Left colon (tissue), 2 donors: Measurements from ENCODE around the gene NALF2. TPM values are rescaled to one million over a fixed set of nuclear protein-coding genes. Genes with fewer than 3 reads are reported as not detected.

Source experiments
- ATAC-seq: fragments of 200-7000 bp; cut with Tn5 transposase; one replicate; pipeline ENCODE4 v1.9.1; 2020; ENCODE audit warnings: mild to moderate bottlenecking, moderate library complexity
- DNase-seq, 2 donors: peaks; one replicate each; pipeline ENCODE4 v3.0.0-alpha.2; 2020
- intact Hi-C, 2 donors: fragments of 100-400 bp; cut with DNase I in 1 of 2; cut with micrococcal nuclease in 1 of 2; formaldehyde crosslinking; loops; one replicate each; pipeline versions ENCODE4 v1.11.2 to v1.14.0; 2022; cut with DNase I, micrococcal nuclease
- long read RNA-seq: library from polyadenylated mRNA; unstranded; transcript quantifications from one replicate; pipeline ENCODE4 v2.0.0, GENCODE V29; 2021
- total RNA-seq, 2 donors: library from RNA; stranded (reverse); fragmentation: NEBNext Ultra II Directional; extraction: Animal tissue kit (Norgen Biotek cat#: 25700); gene quantifications; one replicate each; pipeline ENCODE4 v1.2.1, GENCODE V29; 2021
- donor health status: DM: no; HTN: no; CAD: no.
- donor health status: DM: yes; HTN: yes; CAD: no.

Gene NALF2
- under 1 TPM; 0.67 to 0.70 TPM for total RNA-seq
- long read RNA-seq: 0 reads

GRCh38 chrX:69503782-69504625 lies at the start of gene NALF2:
NALF2 (plus strand) TSS chrX:69504326; CDS start chrX:69505283, 957 bp downstream.
- intact Hi-C loops: no loop called here
- ATAC-seq (peak; percentile 82), DNase-seq (peak; percentile 37 to 63)

GRCh38 chrX:69457756-69458155 lies 46.4 kb upstream of the NALF2 start:
- ATAC-seq: no peak
- intact Hi-C loops: no loop called here
- no peak for DNase-seq

- DNase-seq (no peak), ATAC-seq (no peak)
- intact Hi-C loops: no loop called here
Observed at GRCh38 chrX:69466546-69466945, 37.6 kb upstream of the NALF2 start.

- ATAC-seq (no peak), DNase-seq (no peak)
- intact Hi-C loops: no loop called here
Observed at GRCh38 chrX:69469975-69470374, 34.2 kb upstream of the NALF2 start.

GRCh38 chrX:69489625-69490024 lies 14.5 kb upstream of the NALF2 start:
- ATAC-seq: no peak
- intact Hi-C loops: no loop called here
- DNase-seq: no peak

- DNase-seq: peak in 1 of 2 donors; percentile 28
- intact Hi-C loops: no loop called here
- peak; percentile 67 for ATAC-seq
Observed at GRCh38 chrX:69493193-69493592, 10.9 kb upstream of the NALF2 start.

- no peak for ATAC-seq
- no peak for DNase-seq
- intact Hi-C loops: no loop called here
Observed at GRCh38 chrX:69493766-69494165, 10.4 kb upstream of the NALF2 start.

GRCh38 chrX:69496183-69496582 lies 7.9 kb upstream of the NALF2 start:
- intact Hi-C loops: no loop called here
- DNase-seq (no peak), ATAC-seq (no peak)

- ATAC-seq: no peak
- intact Hi-C loops: no loop called here
- DNase-seq: no peak
Observed at GRCh38 chrX:69501429-69501828, 2.7 kb upstream of the NALF2 start.

- no peak for DNase-seq
- peak; percentile 45 for ATAC-seq
- intact Hi-C loops: no loop called here
Observed at GRCh38 chrX:69503228-69503781, 821 bp upstream of the NALF2 start.

- intact Hi-C loops: no loop called here
- DNase-seq (no peak), ATAC-seq (no peak)
Observed at GRCh38 chrX:69504626-69505612, 793 bp downstream of the NALF2 start.

- no peak for ATAC-seq
Observed at GRCh38 chrX:69505772-69506616, 1.9 kb downstream of the NALF2 start.

GRCh38 chrX:69506617-69507499 lies 2.7 kb downstream of the NALF2 start:
- ATAC-seq (no peak), DNase-seq (no peak)
- intact Hi-C loops: no loop called here

More at GRCh38 chrX:69505772-69506616, 1.9 kb downstream of the NALF2 start:
- DNase-seq: no peak
- intact Hi-C loops: no loop called here

GRCh38 chrX:69507500-69507789 lies 3.3 kb downstream of the NALF2 start:
- intact Hi-C loops: no loop called here
- ATAC-seq (no peak), DNase-seq (no peak)

GRCh38 chrX:69508610-69509009 lies 4.5 kb downstream of the NALF2 start:
- DNase-seq (no peak), ATAC-seq (no peak)
- intact Hi-C loops: no loop called here

- ATAC-seq: no peak
- no peak for DNase-seq
- intact Hi-C loops: no loop called here
Observed at GRCh38 chrX:69510137-69510715, 6.1 kb downstream of the NALF2 start.

- ATAC-seq (no peak), DNase-seq (no peak)
- intact Hi-C loops: no loop called here
Observed at GRCh38 chrX:69510914-69511513, 6.9 kb downstream of the NALF2 start.
